Keratinocyte (primary cell): ENCODE measurements around the gene MAST2.
A peak's percentile ranks its signal among the peaks of the same experiment; 100 is the strongest.

Experiments
- EZH2 ChIP-seq: IDR thresholded peaks from one replicate; pipeline ENCODE4 v1.6.1; 2012; ENCODE audit warnings: inconsistent platforms, mild to moderate bottlenecking, low read length, moderate library complexity
- TF ChIP-seq, protein P1 (sequence below), 3 experiments: IDR thresholded peaks in 1 of 3; conservative IDR thresholded peaks in 1 of 3; optimal IDR thresholded peaks in 1 of 3; 2 replicates in 2 of 3; 3 replicates in 1 of 3; pipeline versions ENCODE3 to v1.5.1; 2011; ENCODE audit warnings: low read length in 3 of 3, mild to moderate bottlenecking in 3 of 3, moderate library complexity in 2 of 3, control low read depth in 1 of 3, inconsistent platforms in 1 of 3; ENCODE audit not compliant: insufficient read depth in 2 of 3; ENCODE audit errors: extremely low read depth in 1 of 3

DNA sequence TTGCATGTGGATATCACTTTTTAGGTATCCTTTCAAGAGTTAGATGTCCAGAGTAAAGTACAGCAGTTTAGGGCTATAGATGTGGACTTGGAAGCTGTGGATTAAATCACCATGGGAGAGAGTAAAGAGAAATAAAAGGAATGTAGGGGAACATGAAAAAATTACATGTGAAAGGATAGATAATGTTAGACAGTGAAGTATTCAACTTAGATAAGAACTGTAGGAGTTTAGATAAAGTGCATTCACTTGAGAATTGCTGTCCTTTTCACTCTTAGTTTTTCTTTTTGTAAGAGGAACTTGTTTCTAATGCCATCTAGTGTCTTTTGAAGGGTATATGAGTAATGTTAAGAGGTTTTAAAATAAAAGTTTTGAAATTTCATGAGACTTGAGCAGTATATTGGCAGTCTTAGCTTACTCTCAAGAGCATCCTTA, 40.1 kb downstream of the MAST2 start:
- TF ChIP-seq, protein P1, sequence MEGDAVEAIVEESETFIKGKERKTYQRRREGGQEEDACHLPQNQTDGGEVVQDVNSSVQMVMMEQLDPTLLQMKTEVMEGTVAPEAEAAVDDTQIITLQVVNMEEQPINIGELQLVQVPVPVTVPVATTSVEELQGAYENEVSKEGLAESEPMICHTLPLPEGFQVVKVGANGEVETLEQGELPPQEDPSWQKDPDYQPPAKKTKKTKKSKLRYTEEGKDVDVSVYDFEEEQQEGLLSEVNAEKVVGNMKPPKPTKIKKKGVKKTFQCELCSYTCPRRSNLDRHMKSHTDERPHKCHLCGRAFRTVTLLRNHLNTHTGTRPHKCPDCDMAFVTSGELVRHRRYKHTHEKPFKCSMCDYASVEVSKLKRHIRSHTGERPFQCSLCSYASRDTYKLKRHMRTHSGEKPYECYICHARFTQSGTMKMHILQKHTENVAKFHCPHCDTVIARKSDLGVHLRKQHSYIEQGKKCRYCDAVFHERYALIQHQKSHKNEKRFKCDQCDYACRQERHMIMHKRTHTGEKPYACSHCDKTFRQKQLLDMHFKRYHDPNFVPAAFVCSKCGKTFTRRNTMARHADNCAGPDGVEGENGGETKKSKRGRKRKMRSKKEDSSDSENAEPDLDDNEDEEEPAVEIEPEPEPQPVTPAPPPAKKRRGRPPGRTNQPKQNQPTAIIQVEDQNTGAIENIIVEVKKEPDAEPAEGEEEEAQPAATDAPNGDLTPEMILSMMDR (optimal IDR thresholded peaks at IDR 0.05 in 1 of 3, IDR thresholded peaks at IDR 0.05 in 1 of 3, conservative IDR thresholded peaks at IDR 0.05 in 1 of 3; ENCODE audit: extremely low read depth in 1 of 3, insufficient read depth in 2 of 3, low read length in 3 of 3) = peak in 1 of 3 experiments; percentile 11
- TF ChIP-seq EZH2 = no peak
